Mucosa of rectum (tissue), 2 donors: Measurements from ENCODE around the gene CACNB1.

Source experiments
- H3K27ac ChIP-seq, 2 donors: one replicate each; pipeline ENCODE4 v1.7.0; 2013; ENCODE audit warnings: inconsistent platforms in 2 of 2, low read depth in 2 of 2, low read length in 2 of 2
- H3K27me3 ChIP-seq, 2 donors: one replicate each; pipeline ENCODE4 v1.7.0; 2013; ENCODE audit warnings: low read length in 2 of 2; ENCODE audit not compliant: control insufficient read depth in 2 of 2, insufficient read depth in 2 of 2
- H3K36me3 ChIP-seq, 2 donors: one replicate each; pipeline ENCODE4 v1.7.0; 2013; ENCODE audit warnings: low read length in 2 of 2; ENCODE audit not compliant: control insufficient read depth in 2 of 2, insufficient read depth in 2 of 2
- H3K4me1 ChIP-seq, 2 donors: one replicate each; pipeline ENCODE4 v1.7.0; 2013; ENCODE audit warnings: low read length in 2 of 2, mild to moderate bottlenecking in 1 of 2; ENCODE audit not compliant: control insufficient read depth in 2 of 2, insufficient read depth in 2 of 2
- H3K4me3 ChIP-seq, 2 donors: one replicate each; pipeline ENCODE4 v1.7.0; 2013; ENCODE audit warnings: low read length in 2 of 2
- H3K9ac ChIP-seq, 2 donors: one replicate each; pipeline ENCODE4 v1.7.0; 2013; ENCODE audit warnings: low read length in 2 of 2, low read depth in 1 of 2, mild to moderate bottlenecking in 1 of 2
- H3K9me3 ChIP-seq, 2 donors: one replicate each; pipeline ENCODE4 v1.7.0; 2013; ENCODE audit warnings: low read length in 2 of 2; ENCODE audit not compliant: control insufficient read depth in 2 of 2
- donor health status: healthy.
- donor health status: Normal muscosa, but diverticular disease.

Gene CACNB1

GRCh38 chr17:39200070-39200879 is 2.8 kb upstream of the CACNB1 start, which contains the start of gene RPL19:
RPL19 (plus strand) TSS chr17:39200283; CDS start chr17:39200345, 62 bp downstream.
- Histone ChIP-seq H3K4me3 (peak within 1 kb of the TSS; percentile 86 to 99), H3K27me3 (no peaks in the 10 kb centered on the region), H3K9ac (peak within 1 kb of the TSS; percentile 84 to 99), H3K27ac (peak within 1 kb of the TSS; percentile 94 to 96), H3K4me1 (peaks cover 20 to 29% of the 10 kb centered on the region in 2 donors), H3K36me3 (peaks cover 33 to 36% of the 10 kb centered on the region in 2 donors), H3K9me3 (no peaks in the 10 kb centered on the region)

- H3K4me1 ChIP-seq: peaks cover 20 to 29% of the 10 kb centered on the region in 2 donors
- peak overlapping the region; percentile 84 to 99 for H3K9ac ChIP-seq
- peak overlapping the region; percentile 94 to 96 for H3K27ac ChIP-seq
- peaks cover 30% of the 10 kb centered on the region in 2 donors for H3K36me3 ChIP-seq
- H3K27me3 ChIP-seq: no peaks in the 10 kb centered on the region
- H3K4me3 ChIP-seq: peak overlapping the region; percentile 86 to 99
- H3K9me3 ChIP-seq: no peaks in the 10 kb centered on the region
Observed at GRCh38 chr17:39199820-39200069, 2.3 kb upstream of the CACNB1 start.

GRCh38 chr17:39198186-39198566 is 707 bp upstream of the CACNB1 start:
- Histone ChIP-seq H3K27me3 (no peaks in the 10 kb centered on the region), H3K36me3 (peaks cover 15% of the 10 kb centered on the region in 2 donors), H3K9ac (no peak overlapping the region), H3K4me3 (peak overlapping the region in 1 of 2 donors; percentile 26), H3K27ac (peak overlapping the region in 1 of 2 donors; percentile 38), H3K9me3 (no peaks in the 10 kb centered on the region), H3K4me1 (peaks cover 20 to 29% of the 10 kb centered on the region in 2 donors)

- Histone ChIP-seq H3K4me3 (peak overlapping the region; percentile 72 to 73), H3K27ac (no peak overlapping the region), H3K27me3 (no peaks in the 10 kb centered on the region), H3K4me1 (peaks cover 20 to 28% of the 10 kb centered on the region in 2 donors), H3K9ac (peak overlapping the region in 1 of 2 donors; percentile 63), H3K9me3 (no peaks in the 10 kb centered on the region), H3K36me3 (peaks cover 5 to 10% of the 10 kb centered on the region in 2 donors)
Observed at GRCh38 chr17:39196808-39197291, 619 bp downstream of the CACNB1 start.

- peak overlapping the region in 1 of 2 donors; percentile 1 for H3K9ac ChIP-seq
Observed at GRCh38 chr17:39196241-39196807, 1.1 kb downstream of the CACNB1 start.

GRCh38 chr17:39195568-39196160 is 1.8 kb downstream of the CACNB1 start:
- no peaks in the 10 kb centered on the region for H3K27me3 ChIP-seq
- H3K9me3 ChIP-seq: no peaks in the 10 kb centered on the region
- H3K27ac ChIP-seq: no peak overlapping the region
- H3K4me1 ChIP-seq: peaks cover 8 to 16% of the 10 kb centered on the region in 2 donors
- H3K4me3 ChIP-seq: no peak overlapping the region
- H3K9ac ChIP-seq: no peak overlapping the region
- H3K36me3 ChIP-seq: peaks cover 0 to 7% of the 10 kb centered on the region in 2 donors

More at GRCh38 chr17:39196241-39196807, 1.1 kb downstream of the CACNB1 start:
- H3K9me3 ChIP-seq: no peaks in the 10 kb centered on the region
- no peaks in the 10 kb centered on the region for H3K27me3 ChIP-seq
- H3K36me3 ChIP-seq: peaks cover 0 to 7% of the 10 kb centered on the region in 2 donors
- H3K27ac ChIP-seq: no peak overlapping the region
- no peak overlapping the region for H3K4me3 ChIP-seq
- H3K4me1 ChIP-seq: peaks cover 15 to 23% of the 10 kb centered on the region in 2 donors

- H3K27me3 ChIP-seq: no peaks in the 10 kb centered on the region
- peaks cover 0 to 7% of the 10 kb centered on the region in 2 donors for H3K36me3 ChIP-seq
- no peak overlapping the region for H3K4me3 ChIP-seq
- no peak overlapping the region for H3K9ac ChIP-seq
- no peaks in the 10 kb centered on the region for H3K9me3 ChIP-seq
- H3K27ac ChIP-seq: no peak overlapping the region
- H3K4me1 ChIP-seq: peaks cover 8 to 16% of the 10 kb centered on the region in 2 donors
Observed at GRCh38 chr17:39194985-39195524, 2.4 kb downstream of the CACNB1 start.

- Histone ChIP-seq H3K9ac (no peak overlapping the region), H3K4me3 (no peak overlapping the region), H3K27ac (no peak overlapping the region), H3K4me1 (peaks cover 8 to 13% of the 10 kb centered on the region in 2 donors), H3K27me3 (no peaks in the 10 kb centered on the region), H3K9me3 (no peaks in the 10 kb centered on the region), H3K36me3 (peaks cover 0 to 7% of the 10 kb centered on the region in 2 donors)
Observed at GRCh38 chr17:39194089-39194984, 3.1 kb downstream of the CACNB1 start.

- no peak overlapping the region for H3K9ac ChIP-seq
Observed at GRCh38 chr17:39193346-39193745, 4.1 kb downstream of the CACNB1 start.

More at GRCh38 chr17:39193346-39193745, 4.1 kb downstream of the CACNB1 start:
- Histone ChIP-seq H3K4me3 (no peak overlapping the region), H3K4me1 (peaks cover 8 to 13% of the 10 kb centered on the region in 2 donors), H3K27me3 (no peaks in the 10 kb centered on the region), H3K9me3 (no peaks in the 10 kb centered on the region), H3K27ac (no peak overlapping the region), H3K36me3 (peaks cover 0 to 7% of the 10 kb centered on the region in 2 donors)
